ENCODE results near the gene FRMD1. TPM values are rescaled to one million over a fixed set of nuclear protein-coding genes. Genes with fewer than 3 reads are reported as not detected.

Gene FRMD1
- total RNA-seq, 4 donors from 2014 or later, result 0.04 to 0.12 TPM; not detected in 2

- Histone ChIP-seq H3K9me3 (no peaks in the 10 kb centered on the region), H3K27me3 (no peaks in the 10 kb centered on the region), H3K4me3 (no peak overlapping the region), H3K36me3 (no peaks in the 10 kb centered on the region), H3K27ac (no peak overlapping the region), H3K4me1 (peaks cover 3 to 6% of the 10 kb centered on the region in 2 donors)
- DNase-seq (no peak), ATAC-seq (no peak)
- intact Hi-C loops (cut with DNase I; ENCODE audit: low total_unique reads) (no loop called here), in situ Hi-C loops (cut with MboI; ENCODE audit: low sequenced_read_pairs in 4 of 4) (no loop called here)
- TF ChIP-seq POLR2A (IDR thresholded peaks at IDR 0.05) (no peak), CTCF (IDR thresholded peaks at IDR 0.05 in 4 of 5, conservative IDR thresholded peaks at IDR 0.05 in 1 of 5) (no peak)
Observed at GRCh38 chr6:168073937-168074730, 4.9 kb downstream of the FRMD1 start.

GRCh38 chr6:168072730-168073129, 6.3 kb downstream of the FRMD1 start:
- DNase-seq (no peak), ATAC-seq (no peak)
- no peaks in the 10 kb centered on the region for H3K9me3 ChIP-seq
- H3K27ac ChIP-seq, result no peak overlapping the region
- intact Hi-C loops (cut with DNase I; ENCODE audit: low total_unique reads) (no loop called here), in situ Hi-C loops (cut with MboI; ENCODE audit: low sequenced_read_pairs in 4 of 4) (no loop called here)
- no peak for TF ChIP-seq POLR2A (IDR thresholded peaks at IDR 0.05)
- no peak for TF ChIP-seq CTCF (IDR thresholded peaks at IDR 0.05 in 4 of 5, conservative IDR thresholded peaks at IDR 0.05 in 1 of 5)
- no peak overlapping the region for H3K4me3 ChIP-seq
- H3K4me1 ChIP-seq, result no peaks in the 10 kb centered on the region
- no peaks in the 10 kb centered on the region for H3K27me3 ChIP-seq
- no peaks in the 10 kb centered on the region for H3K36me3 ChIP-seq

- Histone ChIP-seq H3K27me3 (no peaks in the 10 kb centered on the region), H3K36me3 (no peaks in the 10 kb centered on the region), H3K9me3 (no peaks in the 10 kb centered on the region), H3K4me1 (no peaks in the 10 kb centered on the region), H3K4me3 (no peak overlapping the region), H3K27ac (no peak overlapping the region)
- intact Hi-C loops (cut with DNase I; ENCODE audit: low total_unique reads) (no loop called here), in situ Hi-C loops (cut with MboI; ENCODE audit: low sequenced_read_pairs in 4 of 4) (no loop called here)
- DNase-seq, result no peak
- TF ChIP-seq POLR2A (IDR thresholded peaks at IDR 0.05), result no peak
- TF ChIP-seq CTCF (IDR thresholded peaks at IDR 0.05 in 4 of 5, conservative IDR thresholded peaks at IDR 0.05 in 1 of 5), result no peak
- ATAC-seq, result no peak
Observed at GRCh38 chr6:168072261-168072660, 6.8 kb downstream of the FRMD1 start.

GRCh38 chr6:168071620-168072019, 7.4 kb downstream of the FRMD1 start:
- in situ Hi-C loops (cut with MboI; ENCODE audit: low sequenced_read_pairs in 4 of 4), result no loop called here
- ATAC-seq, result no peak

More at GRCh38 chr6:168071620-168072019, 7.4 kb downstream of the FRMD1 start:
- H3K27ac ChIP-seq, result no peak overlapping the region
- intact Hi-C loops (cut with DNase I; ENCODE audit: low total_unique reads), result no loop called here
- H3K27me3 ChIP-seq, result no peaks in the 10 kb centered on the region
- DNase-seq, result no peak
- H3K4me1 ChIP-seq, result no peaks in the 10 kb centered on the region
- no peak overlapping the region for H3K4me3 ChIP-seq
- TF ChIP-seq CTCF (IDR thresholded peaks at IDR 0.05 in 4 of 5, conservative IDR thresholded peaks at IDR 0.05 in 1 of 5), result no peak
- no peak for TF ChIP-seq POLR2A (IDR thresholded peaks at IDR 0.05)
- H3K9me3 ChIP-seq, result no peaks in the 10 kb centered on the region
- no peaks in the 10 kb centered on the region for H3K36me3 ChIP-seq

Measured in gastrocnemius medialis (tissue), 4 donors.